HG03520 (cell line): ENCODE data around the gene TNFRSF4.
"Not testable (repeated sequence)": the region's sequence is repeated elsewhere in the genome, so short reads cannot be mapped to it uniquely, and the experiment has no call there.

Experiments used
- ATAC-seq: cut with Tn5 transposase; IDR thresholded peaks from one replicate; pipeline ENCODE4 v1.9.1; 2021; ENCODE audit warnings: mild to moderate bottlenecking, moderate library complexity; ENCODE audit not compliant: unreplicated experiment

The TNFRSF4 gene

GRCh38 chr1:1183833-1184775 lies 29.8 kb downstream of the TNFRSF4 start:
- no peak for ATAC-seq

GRCh38 chr1:1183221-1183747 lies 30.7 kb downstream of the TNFRSF4 start:
- ATAC-seq, result no peak

GRCh38 chr1:1182491-1183220 lies 31.3 kb downstream of the TNFRSF4 start:
- ATAC-seq, result no peak

- no peak for ATAC-seq
Observed at GRCh38 chr1:1181938-1182410, 32.0 kb downstream of the TNFRSF4 start.

- no peak for ATAC-seq
Observed at GRCh38 chr1:1181129-1181937, 32.6 kb downstream of the TNFRSF4 start.

- no peak for ATAC-seq
Observed at GRCh38 chr1:1179983-1180861, 33.7 kb downstream of the TNFRSF4 start.

GRCh38 chr1:1179346-1179982 lies 34.5 kb downstream of the TNFRSF4 start:
- no peak for ATAC-seq

- ATAC-seq, result no peak
Observed at GRCh38 chr1:1178794-1179331, 35.1 kb downstream of the TNFRSF4 start.

- no peak for ATAC-seq
Observed at GRCh38 chr1:1177452-1178206, 36.3 kb downstream of the TNFRSF4 start.

- no peak for ATAC-seq
Observed at GRCh38 chr1:1176931-1177330, 37.0 kb downstream of the TNFRSF4 start.

- not testable (repeated sequence) for ATAC-seq
Observed at GRCh38 chr1:1176063-1176761, 37.7 kb downstream of the TNFRSF4 start.

GRCh38 chr1:1175221-1176062 lies 38.5 kb downstream of the TNFRSF4 start:
- ATAC-seq, result no peak

GRCh38 chr1:1173793-1174415 lies 40.0 kb downstream of the TNFRSF4 start, which contains the start of gene TTLL10:
TTLL10 (plus strand) TSS chr1:1173880; CDS start chr1:1179216, 5,336 bp downstream.
- ATAC-seq, result no peak

- ATAC-seq, result no peak
Observed at GRCh38 chr1:1173061-1173792, 40.7 kb downstream of the TNFRSF4 start.

- ATAC-seq, result no peak
Observed at GRCh38 chr1:1171546-1172340, 42.2 kb downstream of the TNFRSF4 start.
